HG03175 (cell line): ENCODE measurements around the gene UBE3A.
"Not testable (repeated sequence)": the region's sequence is repeated elsewhere in the genome, so short reads cannot be mapped to it uniquely, and the experiment has no call there.

Experiments used
- ATAC-seq: cut with Tn5 transposase; IDR thresholded peaks from one replicate; pipeline ENCODE4 v1.9.1; 2021; ENCODE audit warnings: mild to moderate bottlenecking, moderate library complexity; ENCODE audit not compliant: unreplicated experiment

UBE3A gene

DNA sequence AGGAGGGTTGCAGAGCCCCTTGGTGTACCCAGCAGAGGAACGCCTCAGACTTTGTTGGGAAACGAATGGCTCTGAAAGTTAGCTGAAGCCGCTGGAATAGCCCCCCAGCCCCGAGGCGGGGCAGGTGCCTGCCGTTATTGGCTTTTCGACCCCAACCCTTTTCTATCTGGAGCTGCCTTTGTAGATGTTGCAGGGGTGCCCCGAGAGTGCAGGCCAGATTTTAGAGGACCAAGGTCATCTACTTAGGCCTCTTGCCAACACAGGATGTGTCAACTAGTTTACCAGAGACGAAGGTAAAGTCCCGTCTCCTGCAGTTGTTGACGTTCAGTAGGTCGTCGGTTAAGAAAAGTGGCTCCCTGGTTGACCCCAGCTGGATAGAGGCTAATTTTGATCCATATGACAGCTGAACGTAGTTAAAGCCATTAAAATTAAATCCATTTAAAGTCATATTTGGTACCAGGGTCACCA, 579 bp upstream of the UBE3A start:
- peak; percentile 14 for ATAC-seq

GRCh38 chr15:25437777-25438600, 835 bp downstream of the UBE3A start:
- peak; percentile 43 for ATAC-seq

- ATAC-seq = no peak
Measured at GRCh38 chr15:25436707-25437106, 2.1 kb downstream of the UBE3A start.

GRCh38 chr15:25435474-25436243, 3.2 kb downstream of the UBE3A start:
- no peak for ATAC-seq

DNA sequence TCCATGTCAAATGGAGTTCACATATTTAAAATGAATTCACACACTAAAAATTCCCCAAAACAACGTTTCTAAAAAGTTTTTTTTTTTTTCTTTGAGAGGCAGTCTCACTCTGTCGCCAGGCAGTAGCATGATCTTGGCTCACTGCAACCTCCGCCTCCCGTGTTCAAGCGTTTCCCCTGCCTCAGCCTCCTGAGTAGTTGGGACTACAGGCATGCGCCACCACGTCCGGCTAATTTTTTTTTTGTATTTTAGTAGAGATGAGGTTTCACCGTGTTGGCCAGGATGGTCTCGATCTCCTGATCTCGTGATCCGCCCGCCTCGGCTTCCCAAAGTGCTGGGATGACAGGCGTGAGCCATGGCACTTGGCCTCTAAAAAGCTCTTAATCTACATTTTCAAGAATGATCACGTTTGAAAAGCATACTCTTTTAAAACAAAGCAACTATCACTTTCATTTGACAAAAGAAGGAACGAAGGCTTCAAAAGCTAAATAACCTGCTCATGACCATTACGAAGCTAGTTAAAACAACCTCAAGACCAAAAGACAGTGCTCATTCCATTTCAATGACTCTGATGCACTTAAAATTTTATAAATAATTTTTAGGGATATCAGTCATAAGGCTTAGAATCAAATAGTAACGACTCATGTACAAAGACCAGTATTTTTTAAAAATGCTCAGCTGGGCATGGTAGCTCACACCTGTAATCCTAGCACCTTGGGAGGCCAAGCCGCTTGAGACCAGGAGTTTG, 5.5 kb downstream of the UBE3A start:
- no peak for ATAC-seq

GRCh38 chr15:25431836-25432561, 6.8 kb downstream of the UBE3A start:
- no peak for ATAC-seq

- no peak for ATAC-seq
Measured at GRCh38 chr15:25427861-25428260, 11.0 kb downstream of the UBE3A start.

GRCh38 chr15:25426896-25427610, 11.8 kb downstream of the UBE3A start:
- no peak for ATAC-seq

DNA sequence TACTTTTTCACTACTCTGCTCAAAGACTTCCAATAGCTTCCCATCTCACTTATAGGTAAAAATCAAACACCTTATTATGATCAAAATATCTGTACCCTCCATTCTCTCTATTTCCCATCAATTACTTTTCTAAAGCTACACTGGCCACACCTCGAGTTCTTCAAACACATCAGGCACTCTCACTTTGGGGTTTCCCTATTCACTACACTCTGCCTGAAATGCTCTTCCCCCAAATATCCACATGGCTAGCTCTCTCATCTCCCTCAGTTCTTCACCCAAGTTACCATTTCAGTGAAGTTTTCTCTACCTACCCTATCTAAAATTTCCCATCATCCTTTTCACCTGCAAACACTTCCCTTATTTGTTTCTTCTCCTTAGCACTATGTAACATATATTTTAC, 14.8 kb downstream of the UBE3A start:
- no peak for ATAC-seq

DNA sequence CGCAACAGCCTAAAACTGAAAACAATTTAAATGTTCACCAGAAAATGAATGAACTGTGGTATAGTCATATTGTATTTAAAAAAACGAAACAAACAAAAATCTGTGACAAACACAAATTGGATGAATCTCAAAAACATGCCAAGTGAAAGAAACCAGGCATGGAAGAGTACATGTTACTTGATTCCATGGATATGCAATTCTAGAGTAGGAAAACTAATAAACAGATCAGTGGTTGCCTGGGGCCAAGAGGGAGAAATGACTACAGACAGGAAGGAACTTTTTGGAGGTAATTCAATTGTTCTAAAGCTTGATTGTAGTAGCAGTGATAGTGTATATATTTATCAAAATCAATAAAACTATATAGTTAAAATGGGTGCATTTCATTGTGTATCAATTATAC, 16.8 kb downstream of the UBE3A start:
- ATAC-seq = no peak

GRCh38 chr15:25418202-25418601, 20.6 kb downstream of the UBE3A start:
- no peak for ATAC-seq

DNA sequence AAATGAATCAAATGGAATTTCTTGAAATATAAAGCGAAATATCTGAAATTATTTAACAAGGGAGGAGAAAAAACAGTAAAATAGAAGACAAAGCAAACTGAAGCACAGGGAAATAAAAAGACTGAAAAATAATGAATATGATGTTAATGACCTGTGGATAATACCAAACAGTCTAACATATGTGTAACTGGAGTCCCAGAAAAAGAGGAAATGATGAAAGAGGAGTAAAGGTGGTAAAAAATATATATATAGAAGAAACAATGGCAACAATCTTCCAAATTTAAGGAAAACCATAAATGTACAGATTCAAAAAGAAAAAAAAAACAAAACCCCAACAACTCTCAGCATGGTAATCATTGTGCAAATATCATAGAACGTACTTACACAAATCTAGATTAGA, 21.2 kb downstream of the UBE3A start:
- no peak for ATAC-seq

DNA sequence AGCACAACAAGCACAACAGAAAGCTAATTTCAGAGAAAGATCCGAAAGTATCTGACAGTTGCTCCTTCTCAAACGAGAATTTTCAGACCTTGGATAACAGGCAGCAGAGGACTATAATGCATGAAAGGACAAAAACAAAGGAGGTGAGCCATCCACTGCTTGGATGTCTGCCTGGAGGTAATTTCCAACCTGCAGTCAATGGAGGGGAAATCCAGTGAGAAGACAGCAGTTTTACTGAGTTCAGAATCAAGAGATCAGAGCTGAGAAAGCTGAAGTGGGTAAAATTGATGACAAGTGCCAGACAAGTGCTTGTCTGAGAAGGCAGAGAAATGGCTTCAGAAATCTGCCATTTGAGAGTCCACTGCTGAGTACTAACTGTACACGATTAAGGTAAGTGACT, 22.1 kb downstream of the UBE3A start:
- ATAC-seq = no peak

GRCh38 chr15:25415707-25416106, 23.1 kb downstream of the UBE3A start:
- ATAC-seq = no peak

GRCh38 chr15:25415217-25415616, 23.6 kb downstream of the UBE3A start:
- no peak for ATAC-seq

DNA sequence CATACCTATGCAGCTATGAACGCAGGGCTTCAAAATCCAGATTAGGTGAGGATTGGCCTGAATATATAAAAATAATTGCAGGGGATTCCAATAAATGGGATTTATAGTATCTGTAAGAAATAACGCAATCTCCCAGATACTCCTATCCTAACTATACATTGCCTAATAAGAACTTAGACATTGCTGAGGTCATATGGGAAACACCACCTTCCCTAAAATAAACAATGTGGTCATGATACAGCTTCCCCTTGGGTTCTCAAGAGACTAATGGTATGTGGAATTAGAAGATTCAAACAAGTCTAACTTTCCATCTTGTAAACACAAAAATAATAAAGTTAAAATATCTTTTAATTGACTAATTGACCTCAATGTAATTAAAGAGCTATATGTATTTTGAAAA, 28.2 kb downstream of the UBE3A start:
- no peak for ATAC-seq

DNA sequence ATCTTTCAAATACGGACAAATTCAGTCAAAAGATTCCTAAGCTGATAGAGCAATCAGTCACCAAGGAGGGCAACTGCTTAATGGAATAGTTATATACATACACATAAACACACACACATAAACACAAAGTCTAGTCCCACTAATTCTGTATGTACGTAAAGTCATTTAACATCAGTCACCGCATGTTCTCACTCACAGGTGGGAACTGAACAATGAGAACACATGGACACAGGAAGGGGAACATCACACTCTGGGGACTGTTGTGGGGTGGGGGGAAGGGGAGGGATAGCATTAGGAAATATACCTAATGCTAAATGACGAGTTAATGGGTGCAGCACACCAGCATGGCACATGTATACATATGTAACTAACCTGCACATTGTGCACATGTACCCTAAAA, 29.1 kb downstream of the UBE3A start:
- ATAC-seq = not testable (repeated sequence)

DNA sequence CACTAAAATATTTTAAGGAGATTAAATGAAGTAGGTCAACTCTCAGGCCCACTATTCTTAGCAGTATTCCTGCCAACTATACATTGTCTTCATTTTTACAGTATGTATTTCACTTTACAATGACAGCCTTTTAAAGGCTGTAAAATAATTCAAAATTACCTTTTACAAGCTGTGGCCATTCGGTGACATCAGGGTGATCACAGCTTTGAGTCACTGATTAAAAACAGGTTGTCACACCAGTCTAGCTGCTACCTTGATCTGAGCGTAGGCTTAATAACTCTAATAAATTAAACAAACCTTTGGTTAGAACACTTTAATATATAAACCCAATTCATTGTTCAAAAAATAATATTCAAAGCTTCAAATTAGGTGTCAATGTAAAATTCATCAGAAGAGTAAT, 29.9 kb downstream of the UBE3A start:
- ATAC-seq = no peak

- ATAC-seq = no peak
Measured at GRCh38 chr15:25408428-25408827, 30.4 kb downstream of the UBE3A start.

- ATAC-seq = no peak
Measured at GRCh38 chr15:25407950-25408349, 30.9 kb downstream of the UBE3A start.
